Cardiac fibroblast (primary cell): ENCODE measurements around the gene DAD1.
A peak's percentile ranks its signal among the peaks of the same experiment; 100 is the strongest.

Experiments
- DNase-seq, 2 donors: peaks; one replicate each; pipeline versions ENCODE4 v3.0.0 to v3.0.0-alpha.2; 2010; ENCODE audit warnings: low read depth in 2 of 2
- H3K4me3 ChIP-seq, 2 donors: replicated peaks in 1 of 2; 1 replicate in 1 of 2; 2 replicates in 1 of 2; pipeline ENCODE4 v1.5.1; 2011; ENCODE audit warnings: low read depth in 2 of 2, low read length in 2 of 2, mild to moderate bottlenecking in 2 of 2, moderate library complexity in 1 of 2
- TF ChIP-seq, protein P1 (sequence below): IDR thresholded peaks from one replicate; pipeline ENCODE4 v1.5.1; 2011; ENCODE audit warnings: low read depth, mild to moderate bottlenecking, low read length, inconsistent platforms

The DAD1 gene

DNA sequence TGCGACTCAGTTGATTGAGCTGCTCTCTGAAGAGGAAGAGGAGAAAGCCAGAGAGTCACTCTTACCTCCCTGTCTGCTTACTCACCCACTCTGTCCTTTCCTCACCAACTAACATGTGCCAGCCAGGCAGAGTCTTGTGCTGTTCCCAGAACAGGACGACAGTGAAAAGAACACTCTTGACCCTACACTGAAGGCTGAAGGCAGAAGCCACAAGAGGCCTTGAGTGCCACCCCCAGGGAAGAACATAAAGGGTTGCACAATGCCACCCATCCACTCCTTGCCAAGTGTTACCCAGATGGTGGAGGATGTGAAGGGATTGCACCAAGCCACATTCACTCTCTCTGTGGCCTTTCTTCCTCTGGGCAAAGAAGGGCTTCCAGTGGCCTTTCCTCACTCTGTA is 21.9 kb upstream of the DAD1 start:
- TF ChIP-seq, protein P1, sequence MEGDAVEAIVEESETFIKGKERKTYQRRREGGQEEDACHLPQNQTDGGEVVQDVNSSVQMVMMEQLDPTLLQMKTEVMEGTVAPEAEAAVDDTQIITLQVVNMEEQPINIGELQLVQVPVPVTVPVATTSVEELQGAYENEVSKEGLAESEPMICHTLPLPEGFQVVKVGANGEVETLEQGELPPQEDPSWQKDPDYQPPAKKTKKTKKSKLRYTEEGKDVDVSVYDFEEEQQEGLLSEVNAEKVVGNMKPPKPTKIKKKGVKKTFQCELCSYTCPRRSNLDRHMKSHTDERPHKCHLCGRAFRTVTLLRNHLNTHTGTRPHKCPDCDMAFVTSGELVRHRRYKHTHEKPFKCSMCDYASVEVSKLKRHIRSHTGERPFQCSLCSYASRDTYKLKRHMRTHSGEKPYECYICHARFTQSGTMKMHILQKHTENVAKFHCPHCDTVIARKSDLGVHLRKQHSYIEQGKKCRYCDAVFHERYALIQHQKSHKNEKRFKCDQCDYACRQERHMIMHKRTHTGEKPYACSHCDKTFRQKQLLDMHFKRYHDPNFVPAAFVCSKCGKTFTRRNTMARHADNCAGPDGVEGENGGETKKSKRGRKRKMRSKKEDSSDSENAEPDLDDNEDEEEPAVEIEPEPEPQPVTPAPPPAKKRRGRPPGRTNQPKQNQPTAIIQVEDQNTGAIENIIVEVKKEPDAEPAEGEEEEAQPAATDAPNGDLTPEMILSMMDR = no peak
- H3K4me3 ChIP-seq = no peak overlapping the region
- DNase-seq = no peak

DNA sequence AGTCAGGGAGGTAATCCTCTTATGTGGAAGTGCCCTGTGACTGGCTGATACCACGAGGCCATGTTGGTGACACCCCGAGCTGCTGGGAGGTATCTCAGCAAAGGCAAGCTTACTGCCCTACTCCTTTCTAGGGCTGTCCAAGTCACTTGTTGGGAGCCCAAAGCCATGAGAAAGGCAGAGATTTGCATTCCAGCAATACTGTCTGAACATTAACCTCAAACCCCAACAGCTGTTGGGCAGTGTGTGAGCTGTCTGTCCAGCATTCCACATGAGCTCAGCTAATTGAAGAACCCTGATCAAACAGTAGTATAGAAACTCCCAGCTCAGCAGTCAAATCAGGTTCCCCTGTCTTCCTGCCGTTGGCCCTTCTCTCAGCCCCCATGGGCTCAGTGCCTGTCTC is 18.3 kb upstream of the DAD1 start:
- no peak overlapping the region for H3K4me3 ChIP-seq
- DNase-seq = no peak
- TF ChIP-seq, protein P1 = no peak

DNA sequence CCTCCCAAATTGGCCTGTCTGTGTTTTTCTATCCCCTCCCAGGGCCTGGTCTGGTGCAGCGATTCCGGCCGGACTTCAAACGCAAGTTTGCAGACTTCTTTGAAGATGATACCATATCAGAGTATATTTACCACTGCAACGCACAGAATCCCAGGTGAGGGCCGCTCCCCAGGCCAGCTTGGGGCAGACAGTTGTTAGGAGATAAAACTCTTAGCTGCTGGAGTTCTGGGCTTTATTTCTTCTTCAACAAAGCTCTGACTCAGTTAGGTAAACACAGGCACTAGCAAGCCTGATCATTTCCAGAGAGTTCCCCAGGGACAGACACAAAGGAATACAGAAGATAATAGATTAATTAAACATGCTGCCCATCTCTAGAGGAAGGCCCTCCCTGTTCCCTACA is 17.4 kb upstream of the DAD1 start:
- TF ChIP-seq, protein P1 = no peak

DNA sequence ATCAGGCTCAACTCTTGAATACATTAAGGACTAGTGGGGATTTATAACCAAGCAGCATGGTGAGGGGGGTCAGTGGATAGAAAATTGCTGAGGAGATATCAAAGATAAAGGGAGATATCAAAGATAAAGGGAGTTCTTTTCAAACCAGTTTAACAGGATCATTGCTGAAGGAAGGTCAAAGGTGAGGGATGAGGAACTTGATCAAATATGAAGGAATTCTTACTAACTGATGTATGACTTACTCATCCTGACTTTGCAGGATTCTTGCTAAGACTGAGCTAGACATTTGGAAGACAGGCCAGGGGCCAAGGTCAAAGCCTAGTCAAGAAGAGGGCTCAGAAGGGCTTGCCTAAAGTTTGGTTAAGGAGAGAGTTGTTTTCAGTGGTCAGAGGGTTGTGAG is 13.8 kb upstream of the DAD1 start:
- no peak overlapping the region for H3K4me3 ChIP-seq
- TF ChIP-seq, protein P1 = no peak
- DNase-seq = peak in 1 of 2 donors; percentile 57

More for the DNA sequence above, 17.4 kb upstream of the DAD1 start:
- no peak overlapping the region for H3K4me3 ChIP-seq
- peak in 1 of 2 donors; percentile 57 for DNase-seq

DNA sequence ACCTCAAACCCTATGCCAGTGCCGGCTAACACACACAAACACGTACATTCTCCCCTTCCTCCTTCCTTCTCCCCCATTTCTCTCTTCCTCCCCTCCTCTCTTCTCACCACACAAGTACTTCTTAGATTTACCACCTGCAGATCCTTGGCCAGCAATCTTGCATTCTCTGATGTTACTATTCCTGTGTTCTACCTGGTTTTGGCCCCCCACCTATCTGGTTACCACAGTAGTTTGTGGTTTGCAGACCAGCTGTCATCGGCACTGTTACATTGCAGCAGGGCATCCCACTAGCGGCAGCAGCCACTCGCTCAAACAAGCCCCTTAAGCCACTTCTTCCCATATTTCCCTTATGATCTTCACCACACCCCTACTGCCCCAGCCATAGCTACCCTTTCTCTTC is 13.0 kb upstream of the DAD1 start:
- no peak overlapping the region for H3K4me3 ChIP-seq
- DNase-seq = no peak
- TF ChIP-seq, protein P1 = no peak

- no peak overlapping the region for H3K4me3 ChIP-seq
- no peak for DNase-seq
- TF ChIP-seq, protein P1 = no peak
Measured at GRCh38 chr14:22601456-22601855, 12.4 kb upstream of the DAD1 start.

GRCh38 chr14:22600027-22600426 is 11.0 kb upstream of the DAD1 start:
- DNase-seq = no peak
- TF ChIP-seq, protein P1 = no peak
- H3K4me3 ChIP-seq = no peak overlapping the region
